Smooth muscle cell (in vitro differentiated cells): Measurements from ENCODE around the gene TNNT2. TPM values are rescaled to one million over a fixed set of nuclear protein-coding genes. Genes with fewer than 3 reads are reported as not detected.

Source experiments
- DNase-seq: peaks from one replicate; lab custom pipeline; 2025; ENCODE audit not compliant: unreplicated experiment; lab: John Stamatoyannopoulos, UW
- H2AFZ ChIP-seq: fragments of 200-600 bp; sonication (generic); 2 replicates; pipeline ENCODE4 v1.6.0; 2016; ENCODE audit warnings: antibody characterized with exemption, low read depth, mild to moderate bottlenecking
- H3F3A ChIP-seq: fragments of 200-600 bp; sonication (generic); 2 replicates; pipeline ENCODE4 v1.6.0; 2017; ENCODE audit warnings: antibody characterized with exemption, low read depth
- H3K27ac ChIP-seq: fragments of 200-600 bp; sonication (generic); 2 replicates; pipeline ENCODE4 v1.5.1; 2016; ENCODE audit warnings: low read depth, mild to moderate bottlenecking
- H3K27me3 ChIP-seq: fragments of 200-600 bp; sonication (generic); 2 replicates; pipeline ENCODE4 v1.6.1; 2016; ENCODE audit warnings: low read depth, mild to moderate bottlenecking
- H3K36me3 ChIP-seq: fragments of 200-600 bp; sonication (generic); 2 replicates; pipeline ENCODE4 v1.5.1; 2016; ENCODE audit warnings: low read depth
- H3K4me1 ChIP-seq: fragments of 200-600 bp; sonication (generic); 2 replicates; pipeline ENCODE4 v1.5.1; 2016; ENCODE audit warnings: low read depth
- H3K4me2 ChIP-seq: fragments of 200-600 bp; sonication (generic); 2 replicates; pipeline ENCODE4 v1.6.0; 2016; ENCODE audit warnings: mild to moderate bottlenecking
- H3K4me3 ChIP-seq: fragments of 200-600 bp; sonication (generic); 2 replicates; pipeline ENCODE4 v1.5.1; 2016; ENCODE audit warnings: mild to moderate bottlenecking
- H3K79me2 ChIP-seq: fragments of 200-600 bp; sonication (generic); 2 replicates; pipeline ENCODE4 v1.6.0; 2016; ENCODE audit warnings: low read depth, mild to moderate bottlenecking
- H3K9ac ChIP-seq: fragments of 200-600 bp; sonication (generic); 2 replicates; pipeline ENCODE4 v1.6.0; 2016; ENCODE audit warnings: low read depth
- H3K9me3 ChIP-seq: fragments of 200-600 bp; sonication (generic); replicated peaks from 2 replicates; pipeline ENCODE4 v1.5.1; 2016; ENCODE audit warnings: low read depth
- H4K20me1 ChIP-seq: fragments of 200-600 bp; sonication (generic); 2 replicates; pipeline ENCODE4 v1.6.0; 2016; ENCODE audit warnings: low read depth
- CTCF ChIP-seq: fragments of 200-600 bp; sonication (generic); IDR thresholded peaks from 2 replicates; pipeline ENCODE4 v1.5.1; 2017; ENCODE audit warnings: borderline replicate concordance, mild to moderate bottlenecking, antibody characterized with exemption; ENCODE audit not compliant: insufficient read depth, poor library complexity, severe bottlenecking
- WGBS: methylation state at CpG from one replicate; pipeline ENCODE4 v1.1.7; 2016; ENCODE audit warnings: low lambda C conversion rate; 5-methylcytosine and 5-hydroxymethylcytosine counted together
- polyA plus RNA-seq: library from polyadenylated mRNA; unstranded; fragments of >200 nt; fragmentation: Nextera tagmentation; extraction: Ambion mirVana; gene quantifications from 2 replicates; pipeline ENCODE4 v1.2.1, GENCODE V29; 2016
- total RNA-seq: library from RNA; depleted of rRNA; stranded (reverse); fragments of >200 nt; gene quantifications from 2 replicates; pipeline ENCODE4 v1.2.3, GENCODE V29; 2014

The TNNT2 gene
- 2.6 and 4.4 TPM in 2 replicates for total RNA-seq
- polyA plus RNA-seq, result 6.3 and 6.5 TPM in 2 replicates

- Histone ChIP-seq H3K4me3 (no peak within 1 kb of the TSS), H3K36me3 (no peaks in the 10 kb centered on the region), H3K9me3 (no peaks in the 10 kb centered on the region), H3K4me1 (peaks cover 22% of the 10 kb centered on the region), H3K27ac (no peak within 1 kb of the TSS), H3K9ac (no peak within 1 kb of the TSS), H3F3A (peaks cover 4% of the 10 kb centered on the region), H2AFZ (no peak within 1 kb of the TSS), H3K79me2 (no peaks in the 10 kb centered on the region), H3K4me2 (peak within 1 kb of the TSS; percentile 7), H3K27me3 (no peaks in the 10 kb centered on the region), H4K20me1 (no peaks in the 10 kb centered on the region)
- TF ChIP-seq CTCF, result no peak
- peak; percentile 35 for DNase-seq
- 7% methylated on average over 8 of the region's 9 CpGs for WGBS
These were observed at the start of gene TNNT2 for GRCh38 chr1:201377611-201378092. Gene TNNT2 (minus strand): TSS chr1:201377680. CDS start chr1:201373254, 4,426 bp downstream.

- Histone ChIP-seq H3K9ac (no peak overlapping the region), H2AFZ (no peak overlapping the region), H3K4me2 (no peak overlapping the region), H3K4me1 (no peaks in the 10 kb centered on the region), H4K20me1 (no peaks in the 10 kb centered on the region), H3K9me3 (no peaks in the 10 kb centered on the region), H3K79me2 (no peaks in the 10 kb centered on the region), H3K4me3 (no peak overlapping the region), H3K27ac (no peak overlapping the region), H3F3A (no peaks in the 10 kb centered on the region), H3K36me3 (no peaks in the 10 kb centered on the region), H3K27me3 (no peaks in the 10 kb centered on the region)
- no peak for TF ChIP-seq CTCF
- 75% methylated on average over 8 of the region's 15 CpGs for WGBS
- DNase-seq, result no peak
These were observed 49.2 kb upstream of the TNNT2 start for GRCh38 chr1:201426479-201427310.

- H3K79me2 ChIP-seq, result no peaks in the 10 kb centered on the region
- WGBS, result 95% methylated on average over 2 of the region's 2 CpGs
- TF ChIP-seq CTCF, result no peak
- DNase-seq, result no peak
- H3K9me3 ChIP-seq, result no peaks in the 10 kb centered on the region
- H3K4me1 ChIP-seq, result peaks cover 10% of the 10 kb centered on the region
- no peak overlapping the region for H3K4me2 ChIP-seq
- H3K36me3 ChIP-seq, result no peaks in the 10 kb centered on the region
- H3K27ac ChIP-seq, result no peak overlapping the region
- no peaks in the 10 kb centered on the region for H4K20me1 ChIP-seq
- no peak overlapping the region for H3K4me3 ChIP-seq
- no peak overlapping the region for H3K9ac ChIP-seq
- no peaks in the 10 kb centered on the region for H3F3A ChIP-seq
- H2AFZ ChIP-seq, result no peak overlapping the region
- no peaks in the 10 kb centered on the region for H3K27me3 ChIP-seq
These were observed 46.7 kb upstream of the TNNT2 start for GRCh38 chr1:201424146-201424545.
